Activated CD8-positive, alpha-beta memory T cell treated with anti-CD3 and anti-CD28 coated beads for 48 hours (primary cell): ENCODE data around the gene HCRTR1.

Source experiments
- DNase-seq, 3 experiments: peaks; one replicate each; pipeline ENCODE4 v3.0.0-alpha.2; 2020; ENCODE audit warnings: low read depth in 2 of 3, low spot score in 2 of 3

HCRTR1 gene

DNA sequence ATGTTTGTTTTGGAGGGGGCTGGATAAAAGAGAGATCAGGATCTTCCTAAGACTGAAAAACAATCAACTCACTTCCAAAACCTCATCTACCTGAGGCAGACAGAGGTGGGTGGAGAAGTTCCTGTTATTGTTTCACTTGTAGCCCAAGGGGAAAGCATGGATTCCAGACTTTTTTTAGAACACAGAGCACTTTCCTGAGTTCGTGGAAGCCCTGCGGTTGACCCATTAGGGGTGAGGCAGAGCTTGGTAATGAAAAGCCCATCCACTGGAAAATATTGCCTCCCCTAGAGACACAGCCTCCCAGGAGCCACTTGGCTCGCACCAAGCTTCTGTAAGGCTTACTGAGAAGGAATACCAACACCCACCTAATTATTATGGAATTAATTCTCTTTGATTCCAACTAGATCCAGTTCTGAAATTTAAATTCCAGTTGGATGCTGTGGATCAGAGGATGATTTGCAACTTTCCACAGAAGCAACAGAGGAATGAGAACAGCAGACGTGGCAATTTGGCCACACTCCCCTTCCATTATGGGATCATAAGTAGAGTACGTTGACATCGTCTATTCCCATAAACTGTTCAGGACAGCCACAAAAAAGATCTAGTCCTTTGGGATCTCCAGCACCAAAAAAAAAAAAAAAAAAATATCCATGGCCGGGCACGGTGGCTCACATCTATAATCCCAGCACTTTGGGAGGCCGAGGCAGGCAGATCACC, 31.3 kb downstream of the HCRTR1 start:
- DNase-seq = no peak

DNA sequence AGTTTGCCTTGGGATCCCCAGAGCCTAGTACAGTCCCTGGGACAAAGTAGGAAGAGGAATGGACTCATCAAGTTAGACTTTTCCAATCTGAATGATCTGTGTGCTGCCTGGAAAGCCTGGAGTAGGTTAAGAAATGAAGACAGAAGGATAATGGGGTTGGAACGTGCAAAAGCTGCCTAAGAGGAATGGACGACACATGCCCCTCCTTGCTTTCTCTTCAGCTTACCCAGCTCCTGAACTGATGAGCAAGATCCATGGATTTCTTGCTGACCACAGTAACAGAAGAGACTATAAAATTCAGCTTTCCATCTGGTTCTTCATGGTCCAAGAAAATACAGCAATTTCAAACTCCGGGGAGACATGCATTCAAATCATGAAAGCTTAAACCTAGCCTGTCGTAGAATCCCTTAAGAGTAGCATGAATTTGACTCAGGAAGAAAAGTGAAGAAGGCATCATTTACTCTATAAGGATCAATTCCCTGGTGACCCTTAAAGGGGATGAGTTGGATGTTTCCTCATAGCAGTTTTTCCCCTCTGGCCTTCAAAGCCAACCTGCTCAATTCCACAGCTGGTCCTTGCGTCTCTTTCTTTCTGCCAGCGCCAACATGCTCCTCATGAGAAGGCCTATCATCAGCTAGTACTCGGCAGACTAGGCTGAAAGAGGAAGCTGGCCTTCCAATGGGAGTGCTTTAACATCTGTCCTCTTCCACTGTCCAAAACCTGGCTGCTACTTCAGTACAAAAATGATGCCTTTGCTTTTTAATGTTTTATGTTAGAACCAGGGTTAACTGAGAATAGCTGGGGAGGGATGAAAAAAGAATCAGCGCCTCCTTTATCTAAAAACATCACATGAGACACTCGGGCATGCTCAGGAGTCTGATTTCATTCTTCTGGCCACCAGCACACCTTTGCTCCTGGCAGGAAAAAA, 32.9 kb downstream of the HCRTR1 start:
- no peak for DNase-seq

GRCh38 chr1:31651089-31651420, 33.6 kb downstream of the HCRTR1 start:
- DNase-seq = no peak

DNA sequence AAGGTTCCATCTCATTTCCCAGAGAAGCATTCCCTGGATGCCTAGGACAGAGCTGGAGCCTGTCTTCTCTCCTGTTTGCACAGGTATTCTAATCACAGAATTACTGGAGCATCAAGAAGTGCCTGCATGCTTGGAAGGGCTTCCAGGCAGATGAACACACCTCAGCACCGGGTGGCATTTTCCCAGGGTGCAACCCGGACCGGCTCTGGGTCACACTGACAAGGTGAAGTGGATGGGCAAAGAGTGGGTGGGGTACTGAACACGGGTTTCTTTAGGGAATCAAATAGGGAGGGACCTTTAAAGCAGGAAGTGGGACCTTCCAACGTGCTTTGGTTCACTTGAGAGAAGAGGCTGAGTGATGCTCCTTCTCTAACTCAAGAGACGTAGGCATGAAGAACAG, 34.3 kb downstream of the HCRTR1 start:
- no peak for DNase-seq

DNA sequence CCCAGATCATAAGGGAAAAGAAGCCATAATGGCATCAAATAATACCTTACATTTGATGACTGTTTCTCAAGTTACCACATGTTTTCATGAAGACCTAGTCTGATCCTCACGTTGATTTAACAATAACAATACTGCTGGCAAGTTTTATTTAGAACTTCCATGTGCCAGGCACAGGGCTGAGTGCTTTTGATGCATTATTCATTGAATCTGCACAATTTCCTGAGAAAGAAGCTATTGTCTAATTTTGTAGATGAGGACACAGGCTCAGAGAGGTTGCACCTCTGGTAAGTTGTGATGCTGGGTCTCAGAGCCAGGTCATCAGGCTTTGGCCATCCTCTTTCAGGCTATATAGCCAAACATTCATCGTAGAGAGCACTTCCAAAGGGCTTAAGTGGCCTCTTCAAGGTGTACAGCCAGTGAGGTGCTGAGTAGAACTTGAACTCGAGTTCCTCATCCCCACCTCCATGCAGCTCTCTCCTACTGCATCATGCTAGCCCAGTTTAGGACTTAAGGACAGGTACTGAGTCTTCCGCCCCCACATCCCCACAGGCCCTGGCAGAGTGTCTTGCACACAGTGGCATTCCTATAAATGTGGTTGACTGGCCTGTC, 35.5 kb downstream of the HCRTR1 start:
- DNase-seq = no peak

GRCh38 chr1:31653717-31654473, 36.4 kb downstream of the HCRTR1 start:
- DNase-seq = no peak

DNA sequence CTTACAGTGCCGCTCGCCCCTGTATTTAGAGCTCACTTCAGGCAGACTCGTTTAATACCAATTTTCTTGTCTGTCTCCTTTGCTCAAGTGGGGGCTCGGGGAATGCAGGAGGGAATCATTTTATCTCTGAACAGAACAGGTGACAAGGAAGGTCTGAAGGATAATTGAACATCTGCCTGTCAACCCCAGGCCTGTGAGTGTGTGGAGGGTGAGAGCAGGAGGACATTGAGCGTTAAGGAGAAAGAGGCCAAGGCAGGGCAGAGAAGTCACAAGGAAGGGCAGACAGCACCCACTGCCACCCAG, 36.9 kb downstream of the HCRTR1 start:
- no peak for DNase-seq

DNA sequence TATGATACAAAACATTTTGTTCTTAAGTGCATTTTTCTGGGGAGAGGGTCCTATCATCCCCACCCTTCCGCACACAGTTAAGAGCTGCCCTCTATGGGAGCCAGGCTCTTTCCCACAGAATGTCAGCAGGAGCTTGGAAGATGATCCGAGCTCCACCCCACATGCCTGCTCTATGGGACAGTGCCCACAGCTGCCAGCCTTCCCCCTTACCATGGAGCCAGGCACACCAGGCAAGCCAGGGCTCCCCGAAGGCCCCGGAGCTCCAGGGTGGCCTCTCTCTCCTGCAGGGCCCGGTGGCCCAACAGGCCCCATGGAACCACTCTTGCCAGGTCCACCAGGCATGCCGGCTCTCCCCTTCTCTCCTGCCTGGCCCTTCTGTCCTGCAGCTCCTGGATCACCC, 37.6 kb downstream of the HCRTR1 start:
- no peak for DNase-seq

GRCh38 chr1:31655756-31656155, 38.3 kb downstream of the HCRTR1 start:
- DNase-seq = no peak

- no peak for DNase-seq
These were observed 39.7 kb downstream of the HCRTR1 start for GRCh38 chr1:31657020-31657804.

GRCh38 chr1:31657972-31658510, 40.6 kb downstream of the HCRTR1 start:
- no peak for DNase-seq

DNA sequence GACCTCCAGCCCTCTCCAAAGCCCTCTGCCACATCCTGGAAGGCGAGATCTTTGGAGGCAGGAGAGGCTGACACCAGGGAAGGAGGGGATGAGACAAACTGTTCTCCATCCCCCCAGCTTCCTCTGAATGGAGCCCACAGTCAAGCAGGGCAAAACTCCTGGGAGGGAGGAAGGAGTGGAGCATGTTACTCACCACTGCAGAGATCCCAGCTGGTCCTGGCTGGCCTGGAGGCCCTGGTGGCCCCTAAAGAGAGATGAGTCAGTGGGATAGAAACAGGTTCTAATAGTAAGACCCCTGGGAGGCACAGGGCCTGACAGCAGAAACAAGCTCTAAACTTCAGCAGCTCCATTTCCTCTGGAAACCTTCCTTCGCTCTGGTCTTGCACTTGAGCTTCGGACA, 41.2 kb downstream of the HCRTR1 start:
- no peak for DNase-seq

GRCh38 chr1:31659889-31660288, 42.4 kb downstream of the HCRTR1 start:
- no peak for DNase-seq

DNA sequence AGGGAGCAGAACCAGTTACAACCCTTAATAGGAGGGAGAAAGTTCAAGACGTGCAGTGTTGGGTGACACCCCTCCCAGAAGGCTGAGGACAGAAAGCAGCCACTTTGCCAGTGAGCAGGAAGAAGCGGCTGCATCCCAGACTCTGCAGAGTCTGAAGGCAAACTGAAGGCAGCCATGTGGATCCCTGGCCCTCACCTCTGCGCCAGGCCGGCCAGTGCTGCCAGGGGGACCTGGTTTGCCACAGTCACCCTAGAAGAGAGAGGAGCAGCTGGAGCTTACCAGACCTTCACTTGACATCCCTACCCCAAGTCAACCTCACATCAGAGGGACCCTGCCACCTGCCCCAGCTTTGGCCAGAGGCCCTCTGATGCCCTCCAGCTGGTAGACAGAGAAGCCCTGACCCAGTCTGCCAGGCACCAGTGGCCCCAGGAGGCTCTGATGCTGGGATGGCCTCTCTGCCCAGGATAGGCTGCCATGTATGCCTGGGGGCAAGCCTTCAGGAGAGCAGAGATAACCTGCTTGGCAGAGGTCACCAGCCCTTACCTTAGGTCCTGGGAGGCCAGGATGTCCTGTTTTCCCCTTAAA, 43.5 kb downstream of the HCRTR1 start:
- DNase-seq = no peak

GRCh38 chr1:31661856-31662255, 44.4 kb downstream of the HCRTR1 start:
- no peak for DNase-seq

- no peak for DNase-seq
These were observed 45.0 kb downstream of the HCRTR1 start for GRCh38 chr1:31662463-31662862.

DNA sequence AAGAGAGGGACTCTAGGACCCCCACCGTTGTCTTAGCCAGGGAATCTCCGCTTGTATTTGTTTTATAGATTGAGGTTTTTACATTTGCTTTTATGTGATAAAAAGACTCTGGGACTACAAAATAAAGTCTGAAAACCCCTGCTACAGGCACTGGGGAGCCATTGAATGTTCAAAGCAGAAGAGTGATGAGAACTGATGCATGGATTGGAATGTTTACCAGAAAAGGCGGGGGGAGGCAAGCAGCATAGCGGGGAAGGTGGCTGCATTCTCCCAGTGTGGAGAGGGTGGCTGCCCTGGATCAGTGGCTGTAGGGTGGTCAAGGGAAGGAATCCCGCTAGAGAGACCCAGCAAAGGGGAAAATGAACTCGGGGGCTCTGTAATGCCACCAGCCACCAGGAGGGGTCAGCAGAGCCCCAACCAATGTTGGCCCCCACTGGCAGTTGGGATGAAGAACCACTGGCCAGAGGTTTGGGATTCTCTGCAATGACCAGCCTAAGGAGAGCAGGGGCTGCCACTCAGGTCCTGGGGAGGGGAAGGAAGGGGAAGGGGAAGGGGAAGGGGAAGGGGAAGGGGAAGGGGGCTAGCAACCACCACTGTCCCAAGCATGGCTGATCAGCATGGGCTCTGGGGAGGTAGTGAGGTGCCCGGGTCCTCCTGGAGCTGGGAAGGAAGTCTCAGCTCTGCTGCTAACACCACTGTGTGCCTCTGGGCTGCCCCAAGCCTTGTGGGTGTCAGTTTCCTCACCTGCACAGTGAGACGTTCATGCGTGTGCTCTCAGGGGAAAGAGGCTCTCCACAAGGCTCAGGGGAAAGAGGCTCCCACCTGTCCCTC, 46.3 kb downstream of the HCRTR1 start:
- DNase-seq = peak; percentile 12 to 59 (median 49)

DNA sequence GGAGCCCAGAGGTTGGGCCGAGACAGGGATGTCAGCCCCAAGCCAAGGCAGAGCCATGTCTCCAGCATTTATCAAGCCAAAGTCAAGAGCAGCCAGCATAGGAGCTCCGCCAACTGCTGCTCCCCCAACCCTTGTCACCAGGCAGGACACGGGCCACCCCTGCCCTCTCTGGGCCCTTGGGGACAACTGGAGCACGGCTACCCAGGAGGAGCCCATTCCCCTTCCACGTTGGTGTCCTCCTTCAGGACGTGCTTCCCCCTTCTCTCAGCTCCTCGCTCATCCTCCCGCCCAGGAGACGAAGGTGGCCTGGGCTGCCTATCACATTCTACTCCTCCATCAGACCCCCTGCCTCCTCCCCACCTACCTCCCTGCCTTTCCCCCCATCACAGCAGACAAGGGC, 47.0 kb downstream of the HCRTR1 start:
- no peak for DNase-seq

DNA sequence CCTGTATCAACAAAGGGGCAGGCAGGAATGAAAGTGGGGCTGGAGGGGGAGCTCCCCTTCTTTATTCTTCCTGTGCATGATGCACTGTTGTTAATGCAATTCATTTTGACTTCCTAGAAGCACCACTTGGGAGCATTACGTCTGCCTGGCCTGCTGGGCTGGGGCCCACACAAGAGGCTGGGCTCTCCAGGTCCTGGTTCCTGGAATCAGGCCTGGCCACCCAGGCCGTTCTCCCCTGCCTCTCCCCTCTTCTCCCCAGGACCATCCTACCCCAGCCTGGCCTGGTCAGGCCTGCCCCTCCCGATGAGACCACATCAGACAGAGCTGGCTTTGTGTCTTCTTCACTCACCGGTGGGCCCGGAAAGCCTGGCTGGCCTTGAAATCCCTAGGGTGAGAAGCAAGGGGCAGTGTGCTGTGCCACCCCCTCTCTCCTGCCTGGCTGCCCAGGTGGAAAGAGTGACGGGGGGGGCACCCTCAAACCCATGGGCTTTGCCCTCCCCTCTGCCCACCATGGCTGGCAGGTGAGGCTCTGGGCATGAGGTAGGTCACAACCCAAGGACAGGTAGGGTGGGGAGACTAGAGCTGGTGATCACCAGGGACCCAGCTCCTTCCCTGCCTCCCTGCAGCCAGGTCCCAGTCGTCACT, 47.9 kb downstream of the HCRTR1 start:
- DNase-seq = no peak
